Midbrain (tissue), 1 donor: ENCODE measurements around the gene CDC14B.

Experiments
- DNase-seq: peaks from one replicate; lab custom pipeline; 2025; lab: John Stamatoyannopoulos, UW

CDC14B gene

DNA sequence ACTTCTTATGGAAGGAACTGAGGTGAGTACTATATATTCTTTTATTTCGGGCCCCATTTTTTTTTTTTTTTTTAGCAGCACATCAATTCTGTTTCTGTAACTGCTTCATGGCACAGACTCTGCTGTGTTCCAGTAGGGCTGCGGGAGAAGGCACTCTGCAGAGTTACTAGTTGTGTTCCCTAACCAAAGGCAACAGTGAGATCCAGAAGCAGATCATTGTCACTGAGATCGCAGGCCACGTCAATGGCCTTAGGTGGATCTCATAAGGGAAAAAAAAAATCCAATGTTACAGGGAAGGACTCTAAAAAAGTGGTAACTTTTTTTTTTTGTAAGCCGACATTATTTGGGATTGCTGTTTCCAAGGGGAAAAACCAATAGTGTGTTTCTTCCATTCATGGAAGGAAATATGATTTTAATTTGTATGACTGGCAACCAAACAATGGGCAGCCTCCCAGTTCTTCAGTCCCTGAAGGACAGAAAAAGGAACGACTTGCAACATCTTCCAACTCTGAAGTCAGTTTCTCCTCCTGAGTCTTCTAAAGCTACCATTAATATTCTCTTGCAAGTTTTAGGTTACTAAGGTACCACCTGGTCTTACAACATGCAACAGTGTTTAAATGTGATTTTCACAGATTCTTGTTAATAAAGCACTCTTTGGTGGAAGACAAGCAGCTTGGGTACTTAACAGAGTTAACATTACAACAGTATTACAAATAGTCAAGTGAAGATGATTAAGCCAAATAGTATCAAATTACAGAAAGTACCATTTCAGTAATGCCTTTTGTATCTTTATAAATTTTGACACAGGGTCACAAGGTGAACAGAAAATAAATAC is 116.9 kb downstream of the CDC14B start:
- peak; percentile 56 for DNase-seq

DNA sequence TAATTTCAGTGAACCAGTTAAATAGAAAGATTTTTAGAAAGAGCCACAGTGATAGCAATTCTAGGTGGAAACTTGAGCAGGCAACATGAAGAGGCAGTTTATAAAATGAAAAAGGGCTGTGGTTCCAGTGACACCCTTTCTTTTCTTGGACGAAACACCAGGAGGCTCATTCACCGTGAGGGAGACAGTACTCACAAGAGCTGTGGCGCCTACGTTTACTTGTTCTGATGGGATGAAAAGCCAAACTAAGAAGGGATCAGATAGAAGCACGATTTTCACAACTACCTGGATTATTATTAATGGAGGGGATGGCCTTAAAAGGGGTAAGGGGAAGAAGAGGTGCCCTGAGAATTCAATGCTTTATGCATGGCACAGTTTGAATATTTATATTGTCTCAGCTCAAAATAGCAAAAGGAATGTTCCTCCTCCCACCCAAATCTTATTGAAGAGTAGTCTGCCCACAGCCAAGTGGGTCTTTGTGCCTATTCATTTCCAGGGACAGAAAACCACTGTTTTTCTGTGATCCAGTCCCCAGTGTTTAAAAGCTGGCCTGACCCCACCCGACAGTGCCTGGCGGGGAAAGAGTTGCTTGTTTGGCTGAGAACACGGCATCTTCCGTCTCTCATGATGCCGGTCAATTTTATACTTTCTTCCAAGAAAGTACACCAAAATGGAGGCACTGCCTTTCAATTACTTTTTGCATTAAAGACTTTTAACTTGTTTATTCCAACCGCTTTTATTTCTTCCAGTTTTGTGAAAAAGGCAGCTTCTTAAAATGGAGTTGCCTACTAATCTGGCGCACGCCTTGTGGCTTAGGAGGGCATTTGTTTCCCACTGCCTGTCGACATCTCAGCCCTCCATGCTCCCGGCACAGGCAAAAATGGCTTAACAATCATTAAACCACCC is 117.8 kb downstream of the CDC14B start:
- DNase-seq, result peak; percentile 84

DNA sequence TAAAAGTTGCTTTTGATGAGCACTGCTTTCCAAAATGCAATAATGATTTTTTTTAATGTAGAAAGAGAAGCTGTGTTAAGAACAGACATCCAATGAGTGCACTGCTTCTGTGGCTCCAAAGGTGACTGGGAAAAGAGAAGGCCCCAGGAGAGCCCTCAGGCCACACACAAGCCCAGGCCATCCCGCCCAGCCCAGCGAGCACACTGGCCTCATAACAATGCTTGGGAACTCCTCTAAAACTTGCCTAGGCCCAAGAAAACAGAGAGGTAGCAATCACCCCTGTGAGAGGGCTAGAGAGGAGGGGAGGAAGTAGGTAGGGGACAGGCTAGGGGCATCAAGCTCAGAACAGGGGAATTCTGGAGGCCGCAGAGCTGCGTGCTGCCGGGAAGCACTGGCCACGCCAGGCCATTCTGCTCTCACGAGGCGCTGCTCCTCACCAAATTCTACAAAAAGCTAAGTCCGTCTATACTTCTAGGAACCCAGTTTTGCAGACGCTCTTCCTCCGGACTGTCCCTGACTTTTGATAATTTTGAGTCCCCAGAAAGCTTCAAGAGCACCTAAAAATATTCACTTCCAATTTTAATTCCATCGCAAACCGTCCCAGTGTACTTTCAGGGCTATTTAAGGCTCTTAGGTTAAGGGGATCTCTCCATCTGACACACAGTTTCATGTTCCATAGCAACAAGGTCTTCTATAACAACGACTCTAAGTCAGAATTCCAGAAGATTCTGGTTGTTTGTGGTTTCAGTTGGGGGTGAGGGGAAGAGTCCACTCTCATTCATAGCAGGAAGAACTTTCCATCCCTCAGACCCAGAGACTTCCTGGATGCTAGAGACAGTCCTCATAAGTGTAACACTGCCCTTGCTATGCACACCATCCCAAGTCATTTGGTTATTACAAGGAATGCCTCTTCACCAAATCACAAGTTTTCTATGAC is 118.7 kb downstream of the CDC14B start:
- DNase-seq, result no peak

DNA sequence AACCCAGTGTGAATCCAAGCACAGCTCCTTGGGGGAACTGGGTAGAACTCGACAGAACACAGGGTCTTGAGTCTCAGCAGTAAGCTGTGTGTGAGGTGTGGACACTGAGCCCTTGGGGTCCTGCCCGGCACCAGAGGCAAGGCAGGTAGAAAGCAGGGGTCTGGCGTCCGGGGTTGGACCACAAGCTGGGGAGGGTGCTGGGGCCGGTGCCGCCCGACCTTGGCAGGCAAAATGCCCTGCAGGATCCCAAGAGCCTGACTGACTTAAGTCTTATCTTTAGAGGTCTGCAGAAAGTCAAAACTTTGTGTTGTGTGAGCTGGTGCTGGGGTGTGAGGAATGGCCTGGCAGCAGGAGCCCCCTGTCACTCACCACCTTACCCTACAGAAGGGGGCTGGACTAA is 120.4 kb downstream of the CDC14B start:
- DNase-seq, result no peak

DNA sequence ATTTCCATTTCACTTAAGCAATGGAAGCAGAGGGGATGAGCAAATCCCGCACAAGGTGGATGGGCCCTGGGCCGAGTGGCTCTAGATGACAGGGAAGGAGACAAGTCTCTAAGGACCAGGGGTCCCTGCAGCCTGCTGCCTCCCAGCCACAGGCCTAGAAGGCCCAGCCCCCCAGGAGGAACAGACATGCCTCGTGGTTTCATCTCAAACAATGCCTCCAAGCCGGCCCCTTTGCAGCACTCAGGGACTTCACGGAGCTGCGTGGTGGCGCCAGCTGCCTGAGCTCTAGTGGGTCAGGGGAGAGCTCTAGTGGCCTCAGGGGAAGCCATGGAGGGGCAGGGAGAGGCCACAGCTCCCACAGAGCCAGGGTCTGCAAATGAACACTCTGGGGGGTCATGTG is 120.8 kb downstream of the CDC14B start:
- no peak for DNase-seq

DNA sequence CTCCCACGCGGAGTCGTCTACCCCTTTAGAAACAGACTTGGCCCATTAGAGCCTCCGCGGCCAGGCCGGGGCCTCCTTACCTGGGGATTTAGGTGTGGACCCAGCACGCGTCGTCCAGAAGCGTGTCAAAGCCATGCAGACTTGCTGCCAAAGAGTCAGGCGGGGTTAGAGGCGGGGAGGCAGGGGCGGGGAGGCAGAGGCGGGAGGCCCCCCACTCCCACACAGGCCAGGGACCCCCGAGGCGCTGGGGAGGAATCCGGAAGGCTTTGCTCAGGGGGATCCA is 122.6 kb downstream of the CDC14B start:
- no peak for DNase-seq

DNA sequence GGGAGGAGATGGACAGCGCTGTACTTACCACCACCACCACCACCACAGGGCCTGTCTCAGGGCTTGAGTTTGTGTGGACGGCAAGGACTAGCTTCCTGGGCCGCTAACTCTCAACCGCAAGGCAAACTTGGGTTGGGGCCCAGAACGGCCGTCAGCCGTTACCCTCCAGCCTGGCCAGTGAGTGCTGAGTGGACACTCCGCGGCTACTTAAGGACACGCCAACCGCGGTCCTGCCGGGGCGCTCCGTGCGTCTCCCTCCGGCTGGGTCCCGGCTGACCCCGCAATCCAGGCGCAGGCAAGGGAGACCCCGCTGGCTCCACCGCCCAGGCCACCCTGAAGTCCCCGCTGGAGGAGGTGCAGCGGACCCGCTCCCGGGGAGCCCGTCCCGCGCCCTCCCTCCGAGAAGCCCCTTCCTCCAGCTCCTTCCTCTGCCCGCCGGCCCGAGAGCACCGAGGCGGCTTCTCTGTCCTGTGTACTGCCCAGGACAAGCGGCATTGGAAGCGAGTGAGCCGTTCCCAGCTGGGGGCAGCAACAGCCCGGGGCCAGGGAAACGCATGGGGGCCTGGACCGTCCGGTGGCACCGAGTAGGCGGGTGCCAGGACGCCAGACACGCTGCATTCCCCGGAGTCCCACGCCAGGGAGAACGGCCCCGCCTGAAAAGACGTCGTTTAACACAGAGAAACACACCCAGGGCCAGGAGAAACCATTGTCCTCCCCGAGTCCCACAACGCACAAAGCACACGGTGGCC is 123.1 kb downstream of the CDC14B start:
- no peak for DNase-seq

DNA sequence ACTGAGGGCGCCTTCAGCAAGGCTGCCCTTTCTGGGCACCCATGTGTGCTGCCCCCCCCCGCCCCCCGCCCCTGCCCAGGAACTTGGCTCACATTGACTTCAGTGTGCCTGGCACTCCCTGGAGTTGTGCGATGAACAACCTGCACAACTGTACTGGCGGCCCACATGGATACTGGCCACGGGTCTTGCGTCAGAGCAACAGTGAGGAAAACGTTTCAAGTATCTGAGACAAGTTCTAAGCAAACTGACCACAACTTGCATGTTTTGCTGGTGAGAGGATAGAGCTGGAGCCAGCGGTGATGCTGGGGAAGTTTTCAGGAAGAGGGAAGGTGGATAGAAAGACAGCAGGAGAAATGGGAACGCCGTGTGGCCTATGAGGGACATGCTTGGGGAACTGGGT is 124.3 kb downstream of the CDC14B start:
- no peak for DNase-seq

DNA sequence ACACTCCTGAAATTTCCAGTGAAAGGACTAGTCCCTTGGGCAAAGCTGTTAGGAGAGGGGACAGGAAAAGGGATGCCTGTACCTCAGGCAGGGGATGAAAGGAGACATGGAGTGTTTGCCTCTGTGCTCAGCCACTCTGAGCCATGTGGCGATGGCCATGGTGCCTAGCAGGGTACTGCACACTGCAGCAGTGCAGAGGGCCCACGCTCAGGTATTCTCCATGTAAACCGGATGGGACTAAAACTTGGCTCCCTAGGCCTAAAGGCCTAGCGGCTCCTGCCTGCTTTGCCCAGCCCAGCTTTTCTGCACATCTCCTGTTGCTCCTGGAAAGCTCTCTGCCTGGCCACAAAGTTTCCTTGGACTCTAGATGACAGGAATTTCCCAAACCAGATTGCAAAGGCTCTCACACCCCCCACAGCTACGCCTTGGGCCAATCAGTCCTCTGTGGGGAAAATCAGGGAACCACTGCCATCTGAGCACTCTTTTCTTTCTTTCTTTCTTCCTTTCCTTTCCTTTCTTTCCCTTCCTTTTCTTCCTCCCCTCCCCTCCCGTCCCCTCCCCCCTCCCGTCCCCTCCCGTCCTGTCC is 125.3 kb downstream of the CDC14B start:
- DNase-seq, result no peak

DNA sequence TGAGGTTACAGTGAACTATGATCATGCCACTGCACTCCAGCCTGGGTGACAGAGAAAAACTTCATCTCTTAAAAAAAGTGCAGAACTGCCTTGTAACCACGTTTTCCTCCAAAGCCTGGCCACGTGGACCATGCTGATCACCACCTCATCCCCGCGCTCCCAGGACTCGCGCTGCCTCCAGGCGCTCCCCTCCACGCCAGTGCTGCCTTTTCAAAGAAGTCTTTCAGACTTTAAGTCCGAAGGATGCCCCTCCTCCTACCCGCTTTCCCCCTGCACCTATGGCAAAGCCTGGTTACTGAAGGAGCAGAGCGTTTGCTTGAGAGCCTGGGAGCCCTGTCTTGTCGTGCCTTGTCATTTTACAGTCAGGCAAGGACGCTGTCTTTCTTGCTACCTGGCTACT is 125.9 kb downstream of the CDC14B start:
- DNase-seq, result no peak

DNA sequence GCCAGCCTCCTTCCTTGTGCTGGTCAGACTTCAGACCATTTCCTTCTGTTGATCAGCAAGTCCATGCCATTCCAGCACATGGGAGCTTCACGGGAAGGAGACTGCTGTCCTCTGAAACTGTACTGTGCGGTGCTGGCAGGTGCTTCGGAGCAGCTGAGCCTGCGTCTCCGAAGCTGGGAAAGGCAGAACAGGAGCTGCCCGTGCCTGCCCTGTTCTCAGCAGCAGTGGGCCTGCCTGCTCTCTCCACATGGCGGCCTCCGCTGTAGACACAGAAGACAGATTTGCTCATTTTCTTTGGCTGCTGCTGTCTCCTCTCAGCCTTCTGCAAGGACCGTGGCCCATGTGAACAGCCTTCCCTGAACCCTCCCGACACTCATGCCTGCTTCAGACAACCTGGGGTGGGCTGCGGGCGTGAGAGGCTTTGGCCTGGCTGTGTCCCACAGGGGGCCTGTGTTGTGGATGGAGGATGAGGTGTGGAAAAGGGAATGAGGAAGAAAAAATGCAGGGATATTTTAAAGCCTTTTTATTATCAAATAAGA is 126.6 kb downstream of the CDC14B start:
- DNase-seq, result no peak

DNA sequence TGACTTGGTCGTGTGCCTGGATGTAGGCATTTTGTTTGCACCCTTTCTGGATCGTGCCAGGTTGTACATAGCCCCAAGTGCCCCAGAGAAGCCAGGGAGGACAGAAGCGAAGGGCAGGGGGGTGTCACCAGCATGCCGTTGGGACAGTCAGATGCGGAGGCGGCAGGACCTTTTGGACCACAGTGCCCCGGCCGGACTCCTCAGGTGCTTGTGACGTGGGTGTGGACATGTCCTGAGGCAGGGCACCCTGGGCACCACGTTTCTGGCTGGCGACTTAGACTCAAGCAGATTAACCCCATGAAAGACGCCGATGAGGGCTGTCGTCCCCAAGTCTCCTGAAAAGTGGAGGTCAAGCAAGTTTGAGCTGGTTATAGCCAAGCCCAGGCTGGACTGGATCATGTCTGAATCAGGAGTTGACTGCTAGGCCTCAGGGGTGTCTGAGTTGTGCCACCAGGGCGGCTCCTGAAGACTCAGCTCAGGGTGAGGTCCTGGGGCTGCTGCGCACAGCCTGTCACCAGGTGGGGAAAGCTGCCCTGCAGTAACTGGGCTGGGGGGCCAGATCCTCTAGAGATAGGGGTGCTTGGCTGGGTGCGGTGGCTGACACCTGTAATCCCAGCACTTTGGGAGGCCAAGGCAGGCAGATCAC is 127.6 kb downstream of the CDC14B start:
- no peak for DNase-seq

DNA sequence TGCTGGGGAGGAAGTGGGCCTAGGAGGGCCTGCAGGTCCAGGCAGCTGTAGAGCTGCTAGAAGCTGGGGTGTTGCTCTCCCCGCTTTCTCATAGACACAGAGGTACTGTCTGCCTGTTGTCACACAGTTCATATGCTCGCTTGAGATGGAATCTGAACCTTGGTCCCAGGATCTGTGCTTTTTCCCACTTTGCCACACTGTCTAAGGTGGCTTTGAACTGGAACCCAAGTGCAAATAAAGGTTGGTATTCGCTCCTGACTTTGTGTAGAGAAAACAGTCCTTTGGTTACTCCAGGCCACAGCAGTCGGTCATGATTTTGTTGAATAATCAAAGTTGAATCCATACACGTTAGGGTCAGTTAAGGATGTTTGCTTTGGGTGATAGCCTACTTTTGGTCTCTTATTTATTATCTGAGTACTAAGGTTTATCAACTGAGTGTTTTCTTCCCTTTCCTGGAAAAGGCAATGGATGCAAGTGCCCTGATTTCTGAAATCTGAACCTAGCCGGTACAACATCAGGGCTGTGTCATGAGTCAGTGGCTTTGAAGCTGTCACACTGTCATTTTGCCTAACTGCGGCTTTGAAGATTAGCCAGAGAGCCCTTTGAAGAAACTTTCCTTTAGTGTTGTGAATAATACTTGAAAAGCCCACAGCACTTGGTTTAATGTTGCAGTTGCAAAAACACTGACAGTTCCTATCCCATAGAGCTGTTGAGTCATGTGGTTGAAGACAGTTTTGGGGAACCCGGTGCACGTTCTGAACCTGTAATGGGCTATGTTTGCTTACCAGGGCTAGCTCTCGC is 128.4 kb downstream of the CDC14B start:
- DNase-seq, result no peak

DNA sequence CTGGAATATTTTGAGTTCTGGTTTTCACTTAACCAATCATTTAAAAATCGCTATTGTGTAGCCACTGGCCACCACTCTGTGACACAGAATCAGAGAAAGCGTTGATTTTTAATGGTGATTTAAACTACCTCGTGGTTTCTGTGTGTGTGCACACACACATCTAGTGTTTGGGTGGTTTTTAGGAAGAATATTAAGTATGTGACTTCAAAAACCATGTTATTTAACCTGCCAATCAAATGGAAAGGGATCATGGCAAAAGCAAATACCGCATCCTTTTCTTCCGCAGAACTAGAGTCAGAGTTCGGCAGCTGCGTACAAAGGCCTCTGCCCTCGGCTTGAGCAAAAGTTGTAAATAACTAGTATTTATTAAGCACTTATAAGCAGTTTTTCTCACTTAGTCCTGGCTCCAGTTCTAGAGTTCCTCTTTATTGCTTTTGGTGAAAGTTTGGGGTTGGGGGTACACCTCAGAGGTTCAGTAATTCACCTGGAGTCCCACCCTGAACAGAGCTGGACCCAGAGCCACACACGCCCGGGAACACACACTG is 129.0 kb downstream of the CDC14B start:
- DNase-seq, result no peak

DNA sequence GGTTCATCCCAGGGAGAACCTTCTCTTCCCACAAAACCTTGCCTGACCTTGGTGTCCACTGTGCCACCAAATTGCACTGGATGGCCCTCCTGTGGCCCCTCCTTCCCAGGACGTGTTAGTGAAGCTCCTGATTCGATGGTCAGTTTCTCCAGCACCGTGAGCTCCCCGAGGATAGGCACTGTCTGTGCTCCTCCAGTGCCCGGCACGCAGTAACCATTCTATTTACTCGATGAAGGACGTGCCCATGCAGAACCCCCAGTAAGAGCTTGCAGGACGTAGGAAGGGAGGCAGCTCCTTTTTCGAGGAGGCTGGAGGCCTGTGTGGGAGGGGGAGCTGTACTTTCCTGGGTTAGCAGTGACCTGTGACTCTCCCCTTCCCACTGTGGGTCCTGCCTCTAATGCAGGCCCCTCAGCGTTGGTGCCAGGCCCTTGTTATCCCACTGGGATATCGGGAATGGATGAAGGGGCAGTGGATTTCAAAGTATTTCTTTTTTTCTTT is 130.1 kb downstream of the CDC14B start:
- no peak for DNase-seq

DNA sequence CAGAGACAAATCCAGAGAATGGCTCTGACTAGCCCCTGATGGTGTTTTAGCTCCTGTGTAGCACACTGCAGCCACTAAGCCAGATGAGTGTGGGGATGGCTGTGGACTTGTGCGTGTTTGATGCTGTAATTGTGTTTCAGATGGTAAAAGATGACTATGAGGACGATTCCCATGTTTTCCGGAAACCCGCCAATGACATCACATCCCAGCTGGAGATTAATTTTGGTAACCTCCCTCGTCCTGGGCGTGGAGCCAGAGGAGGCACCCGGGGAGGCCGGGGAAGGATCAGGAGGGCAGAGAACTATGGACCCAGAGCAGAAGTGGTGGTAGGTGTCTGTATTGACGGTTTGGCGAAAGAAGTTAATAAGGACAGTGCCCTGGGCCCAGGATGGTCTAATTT is 131.7 kb downstream of the CDC14B start:
- no peak for DNase-seq

DNA sequence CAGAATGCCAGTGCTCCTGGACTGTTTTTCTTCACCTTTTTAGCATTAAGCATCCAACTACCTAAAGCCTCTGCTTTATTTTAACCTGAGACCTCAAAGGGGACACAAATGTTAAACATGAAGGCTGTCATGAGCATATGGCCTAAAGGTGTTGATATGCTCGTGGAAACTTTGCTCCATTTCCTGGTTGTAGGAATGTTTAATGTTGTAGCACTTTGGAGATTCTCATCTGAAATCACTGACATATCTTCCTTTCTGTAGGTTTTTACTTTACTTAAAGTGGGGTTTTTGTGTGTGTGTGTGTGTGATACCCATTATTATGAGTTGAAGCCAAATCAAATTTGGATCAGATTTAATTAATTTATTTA is 132.6 kb downstream of the CDC14B start:
- DNase-seq, result no peak

DNA sequence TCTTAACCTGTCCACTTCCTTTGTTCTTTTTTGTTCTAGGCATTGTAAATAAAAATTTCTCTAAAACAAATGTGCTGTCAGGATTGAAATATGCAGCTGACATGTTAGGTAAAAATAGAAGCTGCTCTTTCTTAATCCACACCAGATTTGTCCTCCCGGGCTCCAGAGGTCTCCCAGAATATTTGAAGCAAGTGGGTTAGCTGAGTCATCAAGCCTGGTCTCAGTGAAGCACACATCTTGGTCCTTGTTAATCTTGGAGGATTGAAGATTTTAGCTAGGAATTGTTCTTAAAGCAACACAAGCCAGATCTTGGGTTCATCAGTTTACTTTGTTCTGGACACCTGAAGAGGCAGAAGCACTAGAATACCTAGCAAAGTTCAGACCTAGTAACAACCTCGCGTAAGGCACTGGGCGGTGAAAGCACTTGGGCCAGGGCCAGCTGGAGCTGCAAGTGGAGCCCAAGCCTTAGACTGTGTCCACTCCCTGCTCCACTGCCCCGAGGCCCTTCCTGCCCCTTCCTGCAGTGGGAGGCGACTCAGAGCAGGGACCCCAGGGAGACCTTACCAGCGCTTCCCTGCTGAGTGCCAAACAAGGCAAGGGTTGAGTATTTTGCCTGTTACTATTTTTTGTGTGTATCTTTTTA is 133.1 kb downstream of the CDC14B start:
- peak; percentile 43 for DNase-seq

DNA sequence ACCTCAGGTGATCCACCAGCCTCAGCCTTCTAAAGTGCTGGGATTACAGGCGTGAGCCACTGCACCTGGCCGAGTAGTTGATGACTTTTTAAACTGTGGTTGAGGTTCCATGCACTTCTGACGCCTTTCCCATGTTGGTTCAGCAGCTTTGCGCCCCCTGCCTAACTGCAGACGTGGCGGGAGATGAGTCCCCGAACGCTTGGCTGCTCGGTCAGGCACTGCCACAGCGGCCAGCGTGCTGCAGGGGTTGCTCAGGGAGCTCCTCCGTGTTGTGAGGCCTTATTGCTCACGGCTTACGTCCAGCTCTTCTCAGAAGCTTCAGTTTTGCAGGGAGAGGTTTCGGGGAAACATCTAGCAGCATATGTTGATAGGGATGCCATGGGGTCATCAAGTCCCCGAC is 134.4 kb downstream of the CDC14B start:
- no peak for DNase-seq
